Measurements from ENCODE around the gene GRK5.

GRCh38 chr10:119304541-119304940 is 97.2 kb downstream of the GRK5 start:
- TF ChIP-seq POLR2A (IDR thresholded peaks at IDR 0.05) (no peak), CTCF (IDR thresholded peaks at IDR 0.05 in 4 of 5, conservative IDR thresholded peaks at IDR 0.05 in 1 of 5) (no peak)
